HG02981 (cell line): ENCODE results near the gene CDCA4.
A peak's percentile ranks its signal among the peaks of the same experiment; 100 is the strongest.

Experiments used
- ATAC-seq: cut with Tn5 transposase; IDR thresholded peaks from one replicate; pipeline ENCODE4 v1.9.1; 2021; ENCODE audit warnings: mild to moderate bottlenecking, moderate library complexity; ENCODE audit not compliant: unreplicated experiment

The CDCA4 gene

GRCh38 chr14:104991896-104992230 lies 29.0 kb downstream of the CDCA4 start:
- ATAC-seq = no peak

- no peak for ATAC-seq
Observed at GRCh38 chr14:104989951-104990303, 31.0 kb downstream of the CDCA4 start.

GRCh38 chr14:104989236-104989950 lies 31.5 kb downstream of the CDCA4 start:
- ATAC-seq = no peak

- no peak for ATAC-seq
Observed at GRCh38 chr14:104986487-104987164, 34.3 kb downstream of the CDCA4 start.

GRCh38 chr14:104985675-104986486 lies 35.0 kb downstream of the CDCA4 start, which contains the start of gene CLBA1:
TSS of gene CLBA1 (plus strand) at chr14:104985788. CDS start at chr14:104986432, 644 bp downstream.
- ATAC-seq = peak; percentile 94

GRCh38 chr14:104984056-104984894 lies 36.6 kb downstream of the CDCA4 start:
- ATAC-seq = no peak

GRCh38 chr14:104983231-104983721 lies 37.6 kb downstream of the CDCA4 start:
- ATAC-seq = no peak

GRCh38 chr14:104982548-104983230 lies 38.2 kb downstream of the CDCA4 start:
- no peak for ATAC-seq

GRCh38 chr14:104981699-104982541 lies 39.0 kb downstream of the CDCA4 start:
- no peak for ATAC-seq

- ATAC-seq = no peak
Observed at GRCh38 chr14:104980611-104981531, 40.0 kb downstream of the CDCA4 start.

GRCh38 chr14:104979758-104980610 lies 40.9 kb downstream of the CDCA4 start:
- ATAC-seq = no peak

GRCh38 chr14:104978746-104979691 lies 41.9 kb downstream of the CDCA4 start:
- ATAC-seq = no peak

GRCh38 chr14:104977681-104978653 lies 42.9 kb downstream of the CDCA4 start, which contains the start of gene AHNAK2:
TSS of gene AHNAK2 (minus strand) at chr14:104978374. CDS start at chr14:104978237, 137 bp downstream.
- no peak for ATAC-seq

- no peak for ATAC-seq
Observed at GRCh38 chr14:104977008-104977680, 43.7 kb downstream of the CDCA4 start.
